OCI-LY1 (cell line): Measurements from ENCODE around the gene MRPL33.

Experiments
- H2AFZ ChIP-seq: fragments of 200-600 bp; sonication (generic), shearing (Covaris generic); 2 replicates; pipeline ENCODE4 v1.6.0; 2014; ENCODE audit warnings: antibody characterized with exemption, mild to moderate bottlenecking, low read length
- H3F3A ChIP-seq: fragments of 200-600 bp; sonication (generic), shearing (Covaris generic); 2 replicates; pipeline ENCODE4 v1.6.0; 2014; ENCODE audit warnings: mild to moderate bottlenecking, antibody characterized with exemption, low read length, moderate library complexity; ENCODE audit not compliant: insufficient read depth
- H3K27ac ChIP-seq: fragments of 200-600 bp; sonication (generic); 2 replicates; pipeline ENCODE4 v1.5.1; 2014; ENCODE audit warnings: low read length, mixed run types, mild to moderate bottlenecking, low read depth; ENCODE audit not compliant: poor library complexity, severe bottlenecking
- H3K27me3 ChIP-seq: fragments of 200-600 bp; sonication (generic); 2 replicates; pipeline ENCODE4 v1.6.0; 2014; ENCODE audit warnings: antibody characterized with exemption, mild to moderate bottlenecking, low read length, moderate library complexity; ENCODE audit not compliant: insufficient read depth
- H3K36me3 ChIP-seq: fragments of 200-600 bp; sonication (generic); 2 replicates; pipeline ENCODE4 v1.6.1; 2014; ENCODE audit warnings: mild to moderate bottlenecking, antibody characterized with exemption, low read length, moderate library complexity, mixed read lengths; ENCODE audit not compliant: insufficient read depth
- H3K4me1 ChIP-seq: fragments of 200-600 bp; sonication (generic); 2 replicates; pipeline ENCODE4 v1.5.1; 2014; ENCODE audit warnings: mild to moderate bottlenecking, low read length, moderate library complexity; ENCODE audit not compliant: insufficient read depth, severe bottlenecking
- H3K4me2 ChIP-seq: fragments of 200-600 bp; sonication (generic), shearing (Covaris generic); 2 replicates; pipeline ENCODE4 v1.6.1; 2014; ENCODE audit warnings: low read length
- H3K4me3 ChIP-seq: fragments of 200-600 bp; sonication (generic); 2 replicates; pipeline ENCODE4 v1.5.1; 2014; ENCODE audit warnings: low read length, low read depth, mild to moderate bottlenecking, mixed read lengths; ENCODE audit not compliant: poor library complexity, severe bottlenecking
- H3K79me2 ChIP-seq: fragments of 200-600 bp; shearing (Covaris generic); 2 replicates; pipeline ENCODE4 v1.6.1; 2016; ENCODE audit warnings: mixed run types, low read length, mixed read lengths; ENCODE audit not compliant: insufficient read depth
- H3K9ac ChIP-seq: fragments of 200-600 bp; sonication (generic), shearing (Covaris generic); 2 replicates; pipeline ENCODE4 v1.6.1; 2014; ENCODE audit warnings: mild to moderate bottlenecking, low read length, mixed read lengths
- H3K9me2 ChIP-seq: fragments of 200-600 bp; sonication (generic), shearing (Covaris generic); 2 replicates; pipeline ENCODE4 v1.6.1; 2014; ENCODE audit warnings: low read depth, mild to moderate bottlenecking, low read length, mixed read lengths
- H3K9me3 ChIP-seq: fragments of 200-600 bp; shearing (Covaris generic); 2 replicates; pipeline ENCODE4 v1.6.1; 2014; ENCODE audit warnings: low read length, mixed read lengths
- H4K20me1 ChIP-seq: fragments of 200-600 bp; sonication (generic), shearing (Covaris generic); 2 replicates; pipeline ENCODE4 v1.6.0; 2016; ENCODE audit warnings: mild to moderate bottlenecking, low read length; ENCODE audit not compliant: insufficient read depth
- EZH2 ChIP-seq: fragments of 200-600 bp; sonication (generic), shearing (Covaris generic); IDR thresholded peaks from 2 replicates; pipeline ENCODE4 v1.8.0; 2017; ENCODE audit warnings: borderline replicate concordance, mixed run types, mild to moderate bottlenecking, antibody characterized with exemption, low read length, moderate library complexity, mixed read lengths
- TF ChIP-seq, protein P1 (sequence below): fragments of 200-600 bp; sonication (generic), shearing (Covaris generic); IDR thresholded peaks from 2 replicates; pipeline ENCODE4 v1.5.1; 2017; ENCODE audit warnings: mild to moderate bottlenecking, antibody characterized with exemption, low read length, moderate library complexity, mixed read lengths

MRPL33 gene

DNA sequence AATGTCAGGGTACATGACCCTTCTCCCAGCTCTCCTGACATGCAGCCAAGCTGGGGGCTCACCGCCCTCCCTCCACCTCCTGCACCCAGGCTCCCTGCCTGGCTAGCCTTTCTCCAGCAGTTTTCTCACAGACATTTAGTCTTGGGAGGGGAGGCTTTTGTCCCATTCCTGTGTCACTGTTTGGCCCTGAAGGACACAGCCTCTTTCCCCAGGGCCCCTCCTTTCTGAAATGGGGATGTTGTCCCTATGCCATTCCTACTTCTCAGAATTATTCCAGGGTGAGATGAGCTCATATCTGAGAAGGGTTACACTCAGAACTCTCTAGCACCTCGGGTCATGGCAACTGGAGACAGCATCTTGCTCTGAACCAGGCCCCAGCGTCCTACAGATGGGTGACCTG lies 47.3 kb upstream of the MRPL33 start:
- Histone ChIP-seq H3K9me3 (no peaks in the 10 kb centered on the region), H3K79me2 (no peaks in the 10 kb centered on the region), H3K9ac (no peak overlapping the region), H3F3A (no peaks in the 10 kb centered on the region), H3K36me3 (no peaks in the 10 kb centered on the region), H3K4me3 (no peak overlapping the region), H3K9me2 (no peaks in the 10 kb centered on the region), H3K27me3 (no peaks in the 10 kb centered on the region), H4K20me1 (no peaks in the 10 kb centered on the region), H3K27ac (no peak overlapping the region), H3K4me2 (no peak overlapping the region), H3K4me1 (no peaks in the 10 kb centered on the region), H2AFZ (no peak overlapping the region)
- TF ChIP-seq, protein P1, sequence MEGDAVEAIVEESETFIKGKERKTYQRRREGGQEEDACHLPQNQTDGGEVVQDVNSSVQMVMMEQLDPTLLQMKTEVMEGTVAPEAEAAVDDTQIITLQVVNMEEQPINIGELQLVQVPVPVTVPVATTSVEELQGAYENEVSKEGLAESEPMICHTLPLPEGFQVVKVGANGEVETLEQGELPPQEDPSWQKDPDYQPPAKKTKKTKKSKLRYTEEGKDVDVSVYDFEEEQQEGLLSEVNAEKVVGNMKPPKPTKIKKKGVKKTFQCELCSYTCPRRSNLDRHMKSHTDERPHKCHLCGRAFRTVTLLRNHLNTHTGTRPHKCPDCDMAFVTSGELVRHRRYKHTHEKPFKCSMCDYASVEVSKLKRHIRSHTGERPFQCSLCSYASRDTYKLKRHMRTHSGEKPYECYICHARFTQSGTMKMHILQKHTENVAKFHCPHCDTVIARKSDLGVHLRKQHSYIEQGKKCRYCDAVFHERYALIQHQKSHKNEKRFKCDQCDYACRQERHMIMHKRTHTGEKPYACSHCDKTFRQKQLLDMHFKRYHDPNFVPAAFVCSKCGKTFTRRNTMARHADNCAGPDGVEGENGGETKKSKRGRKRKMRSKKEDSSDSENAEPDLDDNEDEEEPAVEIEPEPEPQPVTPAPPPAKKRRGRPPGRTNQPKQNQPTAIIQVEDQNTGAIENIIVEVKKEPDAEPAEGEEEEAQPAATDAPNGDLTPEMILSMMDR, result no peak
- TF ChIP-seq EZH2, result no peak

DNA sequence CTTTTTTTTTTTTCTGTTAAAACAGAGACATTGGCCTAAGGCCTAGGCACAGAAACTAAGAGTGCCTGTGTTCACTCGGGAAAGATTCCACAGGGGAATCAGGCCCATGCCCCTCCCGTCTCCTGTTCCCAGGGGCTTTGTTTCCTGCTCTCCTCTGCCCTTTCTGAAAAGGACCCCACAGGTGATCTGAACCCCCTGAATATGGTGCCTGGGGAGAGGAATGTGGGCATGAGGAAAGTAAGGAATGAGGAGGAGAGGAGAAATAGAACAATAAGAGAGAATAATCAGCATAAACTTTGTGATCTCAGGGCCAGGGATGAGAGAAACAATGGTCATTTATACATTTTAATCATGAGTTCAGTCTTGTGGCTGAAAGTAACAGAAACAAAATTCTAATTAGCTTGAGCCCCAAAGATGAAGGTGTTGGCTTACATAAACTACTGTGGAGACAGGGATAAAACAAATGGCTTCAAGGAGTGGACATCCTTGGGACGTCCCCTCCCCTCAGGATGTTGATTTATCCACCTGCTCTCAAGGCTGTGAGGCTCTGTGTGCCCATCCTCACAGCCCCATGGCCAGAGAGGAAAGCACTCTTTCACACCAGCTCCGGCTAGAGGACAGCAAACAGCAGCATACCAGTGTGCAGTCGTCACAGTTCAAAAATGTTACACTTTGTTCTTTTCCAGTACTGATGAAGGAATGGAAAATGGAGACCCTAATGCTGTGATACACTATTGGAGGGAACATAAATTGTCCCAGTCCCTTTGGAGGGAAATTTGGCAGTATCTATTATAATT lies 46.4 kb upstream of the MRPL33 start:
- H2AFZ ChIP-seq, result no peak overlapping the region
- no peaks in the 10 kb centered on the region for H3K4me1 ChIP-seq
- no peaks in the 10 kb centered on the region for H3K36me3 ChIP-seq
- H3K4me3 ChIP-seq, result no peak overlapping the region
- H3F3A ChIP-seq, result no peaks in the 10 kb centered on the region
- no peaks in the 10 kb centered on the region for H3K9me2 ChIP-seq
- no peak for TF ChIP-seq EZH2
- TF ChIP-seq, protein P1, result no peak
- no peak overlapping the region for H3K9ac ChIP-seq
- H3K9me3 ChIP-seq, result no peaks in the 10 kb centered on the region
- no peak overlapping the region for H3K4me2 ChIP-seq
- no peaks in the 10 kb centered on the region for H3K79me2 ChIP-seq
- no peaks in the 10 kb centered on the region for H3K27me3 ChIP-seq
- H4K20me1 ChIP-seq, result no peaks in the 10 kb centered on the region
- H3K27ac ChIP-seq, result no peak overlapping the region

DNA sequence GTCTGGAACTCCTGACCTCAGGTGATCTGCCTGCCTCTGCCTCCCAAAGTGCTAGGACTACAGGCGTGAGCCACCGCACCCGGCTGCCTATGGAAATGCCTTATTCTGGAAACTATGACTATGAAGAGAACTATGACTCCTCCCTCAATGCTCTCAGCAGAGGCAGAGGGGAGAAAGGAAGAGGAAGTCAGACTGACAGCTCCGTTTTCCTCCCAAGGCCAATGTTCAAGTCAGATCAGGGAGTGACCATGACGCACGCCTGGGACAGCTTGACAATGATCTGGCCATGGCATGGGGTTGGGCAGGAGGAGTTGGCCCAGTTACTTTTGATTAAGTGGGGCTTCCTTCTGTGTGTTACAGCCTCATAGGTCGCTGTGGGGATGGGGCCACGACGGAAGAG lies 44.3 kb upstream of the MRPL33 start:
- TF ChIP-seq, protein P1, result no peak
- TF ChIP-seq EZH2, result no peak
- Histone ChIP-seq H3K4me3 (no peak overlapping the region), H3K36me3 (no peaks in the 10 kb centered on the region), H3K79me2 (no peaks in the 10 kb centered on the region), H3K9me2 (no peaks in the 10 kb centered on the region), H3K4me2 (no peak overlapping the region), H3K9ac (no peak overlapping the region), H4K20me1 (no peaks in the 10 kb centered on the region), H3K4me1 (no peaks in the 10 kb centered on the region), H2AFZ (no peak overlapping the region), H3F3A (no peaks in the 10 kb centered on the region), H3K27ac (no peak overlapping the region), H3K27me3 (no peaks in the 10 kb centered on the region), H3K9me3 (no peaks in the 10 kb centered on the region)
